Effector memory CD4-positive, alpha-beta T cell (primary cell): ENCODE data around the gene ITGB7.

Experiments used
- DNase-seq, 3 donors: peaks; one replicate each; pipeline ENCODE4 v3.0.0-alpha.2; 2020
- H3K27ac ChIP-seq: 2 replicates; pipeline ENCODE4 v1.7.0; 2013; ENCODE audit warnings: mild to moderate bottlenecking, low read length, moderate library complexity; ENCODE audit not compliant: insufficient read depth, poor library complexity, severe bottlenecking
- H3K27me3 ChIP-seq: replicated peaks from 2 replicates; pipeline ENCODE4 v1.7.0; 2013; ENCODE audit warnings: mild to moderate bottlenecking, low read length; ENCODE audit not compliant: insufficient read depth, control insufficient read depth, poor library complexity, severe bottlenecking
- H3K36me3 ChIP-seq: 2 replicates; pipeline ENCODE4 v1.7.0; 2013; ENCODE audit warnings: mild to moderate bottlenecking, low read length, moderate library complexity; ENCODE audit not compliant: control insufficient read depth, insufficient read depth
- H3K4me1 ChIP-seq: 2 replicates; pipeline ENCODE4 v1.7.0; 2013; ENCODE audit warnings: low read length, mild to moderate bottlenecking; ENCODE audit not compliant: control insufficient read depth, insufficient read depth, poor library complexity, severe bottlenecking
- H3K4me3 ChIP-seq: 2 replicates; pipeline ENCODE4 v1.7.0; 2013; ENCODE audit warnings: low read length, low read depth, mild to moderate bottlenecking; ENCODE audit not compliant: insufficient read depth, poor library complexity, severe bottlenecking
- H3K9me3 ChIP-seq: 2 replicates; pipeline ENCODE4 v1.7.0; 2013; ENCODE audit warnings: mild to moderate bottlenecking, low read length, moderate library complexity; ENCODE audit not compliant: control insufficient read depth

The ITGB7 gene

GRCh38 chr12:53197011-53197640, 9.9 kb downstream of the ITGB7 start:
- Histone ChIP-seq H3K4me1 (peaks cover 44% of the 10 kb centered on the region), H3K27ac (peak overlapping the region; percentile 63), H3K4me3 (no peak overlapping the region), H3K36me3 (peaks cover 64% of the 10 kb centered on the region), H3K9me3 (no peaks in the 10 kb centered on the region), H3K27me3 (no peaks in the 10 kb centered on the region)
- DNase-seq, result no peak

- Histone ChIP-seq H3K9me3 (no peaks in the 10 kb centered on the region), H3K36me3 (peaks cover 71% of the 10 kb centered on the region), H3K4me1 (peaks cover 41% of the 10 kb centered on the region), H3K4me3 (no peak overlapping the region), H3K27me3 (no peaks in the 10 kb centered on the region), H3K27ac (peak overlapping the region; percentile 22)
- no peak for DNase-seq
These were observed 10.6 kb downstream of the ITGB7 start for GRCh38 chr12:53196486-53196885.

- Histone ChIP-seq H3K4me3 (no peak overlapping the region), H3K27ac (peak overlapping the region; percentile 31), H3K36me3 (peaks cover 78% of the 10 kb centered on the region), H3K27me3 (no peaks in the 10 kb centered on the region), H3K4me1 (peaks cover 34% of the 10 kb centered on the region), H3K9me3 (no peaks in the 10 kb centered on the region)
- DNase-seq, result no peak
These were observed 11.3 kb downstream of the ITGB7 start for GRCh38 chr12:53195516-53196420.

GRCh38 chr12:53194973-53195372, 12.1 kb downstream of the ITGB7 start:
- Histone ChIP-seq H3K27ac (no peak overlapping the region), H3K9me3 (no peaks in the 10 kb centered on the region), H3K27me3 (no peaks in the 10 kb centered on the region), H3K4me1 (peaks cover 32% of the 10 kb centered on the region), H3K4me3 (no peak overlapping the region), H3K36me3 (peaks cover 77% of the 10 kb centered on the region)
- no peak for DNase-seq

GRCh38 chr12:53193985-53194716, 12.9 kb downstream of the ITGB7 start:
- H3K9me3 ChIP-seq, result no peaks in the 10 kb centered on the region
- H3K36me3 ChIP-seq, result peaks cover 76% of the 10 kb centered on the region
- no peak for DNase-seq

GRCh38 chr12:53193040-53193439, 14.0 kb downstream of the ITGB7 start:
- no peak for DNase-seq
- Histone ChIP-seq H3K27ac (no peak overlapping the region), H3K4me3 (no peak overlapping the region), H3K9me3 (no peaks in the 10 kb centered on the region), H3K4me1 (peaks cover 12% of the 10 kb centered on the region), H3K36me3 (peaks cover 83% of the 10 kb centered on the region), H3K27me3 (no peaks in the 10 kb centered on the region)

More at GRCh38 chr12:53193985-53194716, 12.9 kb downstream of the ITGB7 start:
- Histone ChIP-seq H3K4me3 (no peak overlapping the region), H3K4me1 (peaks cover 23% of the 10 kb centered on the region), H3K27ac (peak overlapping the region; percentile 23), H3K27me3 (no peaks in the 10 kb centered on the region)

GRCh38 chr12:53192531-53193021, 14.5 kb downstream of the ITGB7 start:
- DNase-seq, result no peak

GRCh38 chr12:53191885-53192530, 15.0 kb downstream of the ITGB7 start:
- Histone ChIP-seq H3K9me3 (no peaks in the 10 kb centered on the region), H3K27ac (no peak overlapping the region), H3K27me3 (no peaks in the 10 kb centered on the region), H3K4me1 (peaks cover 5% of the 10 kb centered on the region), H3K4me3 (no peak overlapping the region), H3K36me3 (peaks cover 86% of the 10 kb centered on the region)
- no peak for DNase-seq

More at GRCh38 chr12:53192531-53193021, 14.5 kb downstream of the ITGB7 start:
- no peaks in the 10 kb centered on the region for H3K27me3 ChIP-seq
- H3K27ac ChIP-seq, result no peak overlapping the region
- H3K4me1 ChIP-seq, result peaks cover 8% of the 10 kb centered on the region
- no peaks in the 10 kb centered on the region for H3K9me3 ChIP-seq
- H3K36me3 ChIP-seq, result peaks cover 86% of the 10 kb centered on the region
- H3K4me3 ChIP-seq, result no peak overlapping the region

GRCh38 chr12:53191096-53191884, 15.8 kb downstream of the ITGB7 start:
- DNase-seq, result no peak
- Histone ChIP-seq H3K27ac (no peak overlapping the region), H3K27me3 (no peaks in the 10 kb centered on the region), H3K4me3 (no peak overlapping the region), H3K9me3 (no peaks in the 10 kb centered on the region), H3K36me3 (peaks cover 86% of the 10 kb centered on the region), H3K4me1 (peaks cover 5% of the 10 kb centered on the region)
